ENCODE data around the gene SLC28A1.

DNA sequence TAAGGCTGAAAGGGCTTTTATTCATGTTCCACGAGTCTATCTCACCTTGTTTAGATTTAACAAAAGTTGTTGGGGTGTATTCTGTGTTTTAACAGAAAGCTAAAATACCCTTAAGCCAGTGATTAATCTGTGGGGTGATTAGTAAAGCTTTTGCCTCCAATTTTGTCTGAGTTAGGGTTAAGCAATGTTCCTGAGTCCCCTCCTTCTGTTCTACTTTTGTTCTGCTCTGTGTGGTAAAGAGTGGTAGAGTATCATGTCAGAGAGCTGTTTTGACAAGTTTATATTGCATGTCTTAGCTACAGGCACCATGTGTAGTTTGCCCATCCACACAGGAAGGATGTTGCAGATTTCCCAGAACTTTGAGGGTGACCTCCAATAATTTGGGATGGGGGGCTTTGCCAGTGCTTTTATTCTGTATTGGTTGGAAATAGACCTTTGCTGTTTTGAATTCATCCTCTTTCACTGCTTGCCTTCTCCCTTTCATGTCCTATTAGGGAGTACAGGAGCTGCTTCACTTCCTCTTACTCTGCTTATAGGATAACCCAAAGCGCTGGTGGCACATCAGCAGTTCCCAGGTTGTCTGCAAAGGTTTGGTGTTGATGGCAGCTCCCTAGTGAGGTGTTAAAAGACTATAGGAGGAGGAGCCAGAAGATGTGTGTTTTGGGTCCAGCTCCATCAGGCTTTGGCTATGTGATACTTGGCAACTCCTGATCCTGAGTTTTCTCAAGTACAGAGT is 104.6 kb downstream of the SLC28A1 start:
- TF ChIP-seq, protein P1, sequence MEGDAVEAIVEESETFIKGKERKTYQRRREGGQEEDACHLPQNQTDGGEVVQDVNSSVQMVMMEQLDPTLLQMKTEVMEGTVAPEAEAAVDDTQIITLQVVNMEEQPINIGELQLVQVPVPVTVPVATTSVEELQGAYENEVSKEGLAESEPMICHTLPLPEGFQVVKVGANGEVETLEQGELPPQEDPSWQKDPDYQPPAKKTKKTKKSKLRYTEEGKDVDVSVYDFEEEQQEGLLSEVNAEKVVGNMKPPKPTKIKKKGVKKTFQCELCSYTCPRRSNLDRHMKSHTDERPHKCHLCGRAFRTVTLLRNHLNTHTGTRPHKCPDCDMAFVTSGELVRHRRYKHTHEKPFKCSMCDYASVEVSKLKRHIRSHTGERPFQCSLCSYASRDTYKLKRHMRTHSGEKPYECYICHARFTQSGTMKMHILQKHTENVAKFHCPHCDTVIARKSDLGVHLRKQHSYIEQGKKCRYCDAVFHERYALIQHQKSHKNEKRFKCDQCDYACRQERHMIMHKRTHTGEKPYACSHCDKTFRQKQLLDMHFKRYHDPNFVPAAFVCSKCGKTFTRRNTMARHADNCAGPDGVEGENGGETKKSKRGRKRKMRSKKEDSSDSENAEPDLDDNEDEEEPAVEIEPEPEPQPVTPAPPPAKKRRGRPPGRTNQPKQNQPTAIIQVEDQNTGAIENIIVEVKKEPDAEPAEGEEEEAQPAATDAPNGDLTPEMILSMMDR (IDR thresholded peaks at IDR 0.05) = no peak
- TF ChIP-seq POLR2A (IDR thresholded peaks at IDR 0.05) = no peak
